GM12878 (cell line): Measurements from ENCODE around the gene PITPNC1. TPM values are rescaled to one million over a fixed set of nuclear protein-coding genes. Genes with fewer than 3 reads are reported as not detected.

Source experiments
- ATF7 ChIP-seq: fragments of 450-650 bp; IDR thresholded peaks from 2 replicates; pipeline ENCODE4 v1.6.1; 2016; ENCODE audit warnings: low read depth, mild to moderate bottlenecking
- EED ChIP-seq: sonication (generic); IDR thresholded peaks from 2 replicates; pipeline ENCODE4 v1.6.1; 2016; ENCODE audit warnings: antibody characterized with exemption, low read depth
- HDGF ChIP-seq: fragments of 450-650 bp; IDR thresholded peaks from 2 replicates; pipeline ENCODE4 v1.6.1; 2016; ENCODE audit warnings: antibody characterized with exemption
- JUNB ChIP-seq: IDR thresholded peaks from 2 replicates; pipeline ENCODE4 v1.6.1; 2016; ENCODE audit warnings: antibody characterized with exemption, mild to moderate bottlenecking
- KLF5 ChIP-seq: fragments of 450-650 bp; IDR thresholded peaks from 2 replicates; pipeline ENCODE4 v1.6.1; 2014; ENCODE audit warnings: mild to moderate bottlenecking; ENCODE audit not compliant: partially characterized antibody
- MTA2 ChIP-seq: fragments of 450-650 bp; IDR thresholded peaks from 2 replicates; pipeline ENCODE4 v1.6.1; 2016; ENCODE audit warnings: low read depth, mild to moderate bottlenecking, moderate library complexity
- MTA3 ChIP-seq: IDR thresholded peaks from 2 replicates; pipeline ENCODE4 v1.6.1; 2012; ENCODE audit warnings: low read length, inconsistent platforms, borderline replicate concordance
- NFIC ChIP-seq: IDR thresholded peaks from 2 replicates; pipeline ENCODE4 v1.6.1; 2012; ENCODE audit warnings: low read depth, mild to moderate bottlenecking, inconsistent platforms, low read length, moderate library complexity
- NFYA ChIP-seq: IDR thresholded peaks from 2 replicates; pipeline ENCODE4 v1.6.1; 2011; ENCODE audit warnings: low read depth, mild to moderate bottlenecking, low read length, improper control_type of control experiment, borderline replicate concordance
- NR2C1 ChIP-seq: fragments of 450-650 bp; IDR thresholded peaks from 2 replicates; pipeline ENCODE4 v1.6.1; 2017; ENCODE audit warnings: antibody characterized with exemption, mild to moderate bottlenecking, moderate library complexity
- POU2F2 ChIP-seq: IDR thresholded peaks from 3 replicates; pipeline ENCODE4 v1.6.1; 2011; ENCODE audit warnings: low read depth, mild to moderate bottlenecking, low read length, borderline replicate concordance
- RAD21 ChIP-seq: IDR thresholded peaks from 2 replicates; pipeline ENCODE4 v1.6.1; 2011; ENCODE audit warnings: mild to moderate bottlenecking, low read depth, low read length, moderate library complexity; ENCODE audit not compliant: insufficient read depth
- REST ChIP-seq: IDR thresholded peaks from 2 replicates; pipeline ENCODE4 v1.6.1; 2012; ENCODE audit warnings: mild to moderate bottlenecking, low read depth, low read length
- SKIL ChIP-seq: fragments of 450-650 bp; IDR thresholded peaks from 2 replicates; pipeline ENCODE4 v1.6.1; 2017; ENCODE audit warnings: mild to moderate bottlenecking, low read depth, inconsistent platforms; ENCODE audit not compliant: poor library complexity, severe bottlenecking
- SMAD5 ChIP-seq: IDR thresholded peaks from 2 replicates; pipeline ENCODE4 v1.6.1; 2016; ENCODE audit warnings: antibody characterized with exemption, low read depth
- SMARCA5 ChIP-seq: fragments of 450-650 bp; IDR thresholded peaks from 2 replicates; pipeline ENCODE4 v1.6.1; 2017; ENCODE audit warnings: mild to moderate bottlenecking
- SPI1 ChIP-seq: IDR thresholded peaks from 2 replicates; pipeline ENCODE4 v1.6.1; 2011; ENCODE audit warnings: low read depth, mild to moderate bottlenecking, low read length, moderate library complexity, borderline replicate concordance; ENCODE audit not compliant: insufficient read depth
- SREBF1 ChIP-seq: IDR thresholded peaks from 2 replicates; pipeline ENCODE4 v1.6.1; 2012; ENCODE audit warnings: mild to moderate bottlenecking, low read length
- SREBF2 ChIP-seq: IDR thresholded peaks from 2 replicates; pipeline ENCODE4 v1.6.1; 2012; ENCODE audit warnings: mild to moderate bottlenecking, low read length
- TCF12 ChIP-seq: IDR thresholded peaks from 2 replicates; pipeline ENCODE4 v1.6.1; 2011; ENCODE audit warnings: low read depth, mild to moderate bottlenecking, low read length
- WRNIP1 ChIP-seq: IDR thresholded peaks from 2 replicates; pipeline ENCODE4 v1.6.1; 2011; ENCODE audit warnings: low read depth, low read length, improper control_type of control experiment, borderline replicate concordance
- ZNF217 ChIP-seq: fragments of 450-650 bp; IDR thresholded peaks from 2 replicates; pipeline ENCODE4 v1.6.1; 2017; ENCODE audit warnings: antibody characterized with exemption, mild to moderate bottlenecking
- ZNF622 ChIP-seq: fragments of 450-650 bp; IDR thresholded peaks from 2 replicates; pipeline ENCODE4 v1.6.1; 2017; ENCODE audit warnings: mild to moderate bottlenecking, inconsistent platforms
- ZNF687 ChIP-seq: fragments of 450-650 bp; IDR thresholded peaks from 2 replicates; pipeline ENCODE4 v1.6.1; 2017; ENCODE audit warnings: mild to moderate bottlenecking, moderate library complexity
- polyA plus RNA-seq, 11 experiments: library from polyadenylated mRNA; depleted of rRNA in 4 of 11; unstranded in 6 of 11; stranded (reverse) in 5 of 11; fragments of >200 nt; fragmentation: Nextera tagmentation in 4 of 11; fragmentation: Illumina TruSeq in 1 of 11; extraction: Ambion mirVana in 4 of 11; extraction: Trizol in 1 of 11; gene quantifications; 1 replicate in 1 of 11; 2 replicates in 10 of 11; pipeline versions ENCODE4 v1.2.1 to v1.2.3, GENCODE V29; 2011 to 2016; ENCODE audit warnings: inconsistent platforms in 2 of 11, missing spikeins in 2 of 11, low read depth in 1 of 11
- total RNA-seq, 4 experiments: library from RNA; depleted of rRNA in 3 of 4; stranded (reverse); fragments of >200 nt in 3 of 4; fragmentation: Illumina TruSeq in 1 of 4; extraction: Trizol in 1 of 4; gene quantifications; 2 replicates each; pipeline versions ENCODE4 v1.2.1 to v1.2.3, GENCODE V29; 2013 to 2021

Gene PITPNC1
- total and polyA plus RNA-seq, 10 of the 15 experiments (the other 5 are each of a cell fraction or from before 2014, with no cell fraction given), result 12.2 to 62.4 (median 47.3) TPM

- TF ChIP-seq TCF12, result peak; percentile 84
- TF ChIP-seq ATF7, result no peak
- TF ChIP-seq POU2F2, result no peak; the same call in 2 of the 3 replicates
- no peak for TF ChIP-seq REST
- no peak for TF ChIP-seq SMARCA5
- TF ChIP-seq NFIC, result peak; percentile 91
- TF ChIP-seq WRNIP1, result no peak
- TF ChIP-seq SPI1, result 0 out of 2 replicates have a peak, but pooled peaks have one; percentile 17
- TF ChIP-seq MTA3, result no peak
- no peak for TF ChIP-seq ZNF622
- peak; percentile 21; the same call in 1 of the 2 replicates for TF ChIP-seq EED
- peak; percentile 34; the same call in 1 of the 2 replicates for TF ChIP-seq RAD21
- TF ChIP-seq SREBF2, result no peak
- TF ChIP-seq SKIL, result peak; percentile 32
- no peak for TF ChIP-seq ZNF687
- TF ChIP-seq NFYA, result no peak
- no peak for TF ChIP-seq NR2C1
- TF ChIP-seq KLF5, result no peak
- no peak for TF ChIP-seq SREBF1
- no peak for TF ChIP-seq SMAD5
- peak; percentile 43 for TF ChIP-seq JUNB
- no peak for TF ChIP-seq HDGF
- peak; percentile 28; the same call in 1 of the 2 replicates for TF ChIP-seq ZNF217
- TF ChIP-seq MTA2, result 0 out of 2 replicates have a peak, but pooled peaks have one; percentile 23
These were observed 270.4 kb downstream of the PITPNC1 start (continued) for GRCh38 chr17:67647482-67647881.
